Medulla oblongata (tissue), 1 donor: ENCODE measurements around the gene NOP53.
A peak's percentile ranks its signal among the peaks of the same experiment; 100 is the strongest.
"Not testable (repeated sequence)": the region's sequence is repeated elsewhere in the genome, so short reads cannot be mapped to it uniquely, and the experiment has no call there.

Source experiments
- DNase-seq: peaks from one replicate; pipeline ENCODE4 v3.0.0-alpha.2; 2015; ENCODE audit errors: extremely low spot score

Gene NOP53

DNA sequence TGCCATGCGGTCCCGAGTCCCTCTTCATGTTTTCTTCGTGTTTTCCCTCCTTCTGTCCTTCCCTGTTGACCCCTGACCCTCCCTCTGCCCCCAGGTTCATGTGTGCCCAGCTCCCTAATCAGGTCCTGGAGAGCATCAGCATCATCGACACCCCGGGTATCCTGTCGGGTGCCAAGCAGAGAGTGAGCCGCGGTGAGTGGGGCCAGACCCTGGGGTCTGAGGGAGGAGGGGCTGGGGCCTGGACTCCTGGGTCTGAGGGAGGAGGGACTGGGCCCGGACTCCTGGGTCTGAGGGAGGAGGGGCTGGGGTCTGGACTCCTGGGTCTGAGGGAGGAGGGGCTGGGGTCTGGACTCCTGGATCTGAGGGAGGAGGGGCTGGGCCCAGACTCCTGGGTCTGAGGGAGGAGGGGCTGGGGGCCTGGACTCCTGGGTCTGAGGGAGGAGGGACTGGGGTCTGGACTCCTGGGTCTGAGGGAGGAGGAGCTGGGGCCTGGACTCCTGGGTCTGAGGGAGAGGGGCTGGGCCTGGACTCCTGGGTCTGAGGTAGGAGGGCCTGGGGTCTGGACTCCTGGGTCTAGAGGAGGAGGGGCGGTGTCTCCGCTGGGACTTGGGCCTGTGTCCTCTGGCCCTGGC lies 26.8 kb upstream of the NOP53 start:
- DNase-seq, result not testable (repeated sequence)

DNA sequence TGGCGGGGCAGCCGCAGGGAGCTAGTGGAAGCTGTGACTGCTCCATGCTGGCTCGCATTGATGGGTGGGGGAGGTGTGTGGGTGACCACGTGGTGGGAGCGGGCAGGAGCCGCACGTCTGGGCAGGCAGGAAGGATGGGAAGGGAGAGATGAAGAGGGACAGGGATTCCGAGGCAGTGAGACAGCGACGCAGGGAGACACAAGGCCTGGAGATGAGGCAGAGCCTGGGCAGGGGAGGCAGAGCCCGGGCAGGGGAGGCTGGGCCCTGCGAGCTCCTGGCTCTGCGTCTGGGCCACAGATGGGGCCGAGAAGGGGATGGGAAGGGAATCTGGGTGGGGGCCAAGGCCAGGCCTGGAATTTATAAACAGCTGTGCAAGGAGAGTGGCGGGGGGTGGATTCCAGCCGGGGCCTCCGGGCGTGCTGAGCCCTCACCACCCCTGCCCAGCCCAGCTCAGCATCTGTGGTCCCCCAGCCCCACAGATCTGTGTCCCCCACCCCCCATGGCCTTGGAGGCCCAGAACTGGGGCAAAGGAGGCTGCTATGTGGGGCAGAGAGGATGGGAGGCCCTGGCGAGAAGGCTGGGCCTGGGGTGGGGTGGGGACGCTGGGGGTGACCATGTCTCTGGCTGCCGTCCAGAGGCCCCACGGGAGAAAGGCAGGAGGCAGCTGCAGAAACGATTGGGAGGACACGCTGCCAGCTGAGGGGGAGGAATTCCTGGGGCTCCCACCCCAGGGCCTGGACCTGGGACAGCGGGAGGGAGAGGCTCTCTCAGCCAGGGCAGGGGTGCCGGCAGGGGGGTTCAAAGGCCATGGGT lies 26.1 kb upstream of the NOP53 start:
- DNase-seq, result peak; percentile 74

- DNase-seq, result no peak
These were observed 24.5 kb upstream of the NOP53 start for GRCh38 chr19:47720669-47721422.

GRCh38 chr19:47723581-47723940 lies 21.8 kb upstream of the NOP53 start:
- DNase-seq, result no peak

GRCh38 chr19:47725759-47726401 lies 19.5 kb upstream of the NOP53 start:
- DNase-seq, result no peak

DNA sequence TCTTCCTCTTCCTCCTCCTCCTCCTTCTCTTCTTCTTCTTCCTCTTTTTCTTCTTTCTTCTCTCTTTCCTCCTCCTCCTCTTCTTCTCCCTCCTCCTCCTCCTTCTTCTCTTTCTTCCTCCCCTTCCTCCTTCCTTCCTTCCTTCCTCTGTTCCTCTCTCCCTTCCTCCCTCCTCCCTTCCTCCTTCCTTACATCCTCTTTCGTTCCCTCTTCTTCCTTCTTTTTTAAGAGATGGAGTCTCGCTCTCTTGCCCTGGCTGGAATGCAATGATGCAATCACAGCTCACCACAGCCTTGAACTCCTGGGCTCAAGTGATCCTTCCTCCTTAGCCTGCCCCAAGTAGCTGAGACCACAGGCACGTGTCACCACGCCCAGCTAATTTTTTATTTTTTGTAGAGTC lies 18.9 kb upstream of the NOP53 start:
- no peak for DNase-seq

DNA sequence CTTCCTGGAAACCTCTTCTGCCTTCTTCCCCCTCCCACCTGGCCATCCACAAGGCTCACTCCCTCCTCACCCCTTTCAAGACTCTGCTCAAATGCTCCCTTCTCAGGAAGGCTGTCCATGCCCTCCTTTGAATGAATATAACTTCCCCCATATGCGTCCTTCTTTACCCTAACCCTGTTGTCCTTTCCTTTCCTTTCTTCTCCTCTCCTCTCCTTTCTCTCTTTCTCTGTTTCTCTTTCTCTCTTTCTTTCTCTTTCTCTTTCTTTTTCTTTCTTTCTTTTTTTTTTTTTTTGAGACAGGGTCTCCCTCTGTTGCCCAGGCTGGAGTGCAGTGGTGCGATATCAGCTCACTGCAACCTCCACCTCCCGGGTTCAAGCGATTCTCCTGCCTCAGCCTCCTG lies 17.1 kb upstream of the NOP53 start:
- not testable (repeated sequence) for DNase-seq

DNA sequence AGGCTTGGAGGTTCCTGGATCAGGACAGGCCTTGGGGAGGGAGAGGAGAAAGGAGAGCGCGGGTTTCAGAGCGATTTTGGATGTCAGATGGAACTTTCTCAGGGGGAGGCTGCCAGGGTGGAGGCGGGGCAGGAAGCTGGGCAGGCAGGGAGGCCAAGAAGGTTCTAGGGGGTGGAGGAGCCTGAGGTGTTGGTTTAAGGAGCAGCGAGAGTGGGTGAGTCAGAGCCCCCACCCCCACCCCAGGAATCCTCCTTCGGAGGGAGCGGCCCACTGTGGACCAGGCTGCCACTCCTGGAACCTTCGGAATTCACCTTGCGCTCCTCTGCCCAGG lies 15.9 kb upstream of the NOP53 start:
- DNase-seq, result no peak

DNA sequence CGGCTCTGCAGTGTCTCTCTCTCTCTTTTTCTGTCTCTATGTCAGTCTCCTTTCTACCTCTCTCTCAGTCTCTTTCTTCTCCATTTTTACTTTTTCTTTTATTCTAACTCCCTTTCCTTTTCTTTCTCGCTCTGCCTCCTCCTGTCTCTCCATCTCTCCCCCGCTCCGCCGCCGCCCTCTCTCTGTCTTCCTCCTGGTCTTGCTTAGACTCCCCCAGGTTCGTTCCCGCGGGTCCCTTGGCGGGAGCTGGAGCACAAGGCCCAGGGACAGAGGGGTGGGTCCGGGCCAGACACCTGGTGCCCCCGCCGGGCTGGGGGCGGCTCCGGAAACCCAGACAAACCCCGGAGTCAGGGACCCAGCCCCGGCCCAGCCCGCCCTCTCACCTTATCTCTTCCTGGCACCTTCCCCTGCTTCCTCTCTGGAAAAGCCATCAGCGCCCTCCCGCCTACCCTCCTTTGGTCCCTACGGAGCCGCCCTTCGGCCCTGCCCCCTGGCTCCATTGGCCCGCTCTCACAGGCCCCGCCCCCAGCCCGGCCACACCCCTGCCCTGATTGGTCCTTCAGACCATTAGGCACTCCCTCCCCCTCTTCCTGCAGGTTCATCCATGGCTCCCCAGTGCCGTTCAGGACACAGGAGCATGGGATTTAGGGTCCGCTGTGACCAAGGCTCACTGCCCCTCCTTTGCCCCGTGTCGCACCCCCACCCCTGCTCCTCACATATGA lies 15.4 kb upstream of the NOP53 start:
- DNase-seq, result no peak

DNA sequence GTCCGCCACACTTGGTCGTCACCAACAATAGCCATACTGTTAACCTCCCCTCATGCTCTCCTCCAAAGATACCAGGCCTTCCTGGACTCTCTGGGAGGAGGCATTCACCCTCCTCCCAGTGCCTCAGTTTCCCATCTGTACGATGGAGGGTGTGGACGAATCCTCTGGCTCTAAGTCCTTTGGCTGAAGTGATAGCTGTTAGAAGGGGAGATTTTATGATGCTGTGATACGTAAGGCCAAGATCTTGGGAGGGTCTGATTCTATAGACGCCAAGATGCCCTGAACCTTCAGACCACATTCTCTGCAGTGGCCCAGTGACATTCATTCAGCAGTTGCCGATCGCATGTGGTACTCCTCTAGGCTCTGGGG lies 14.8 kb upstream of the NOP53 start:
- no peak for DNase-seq

DNA sequence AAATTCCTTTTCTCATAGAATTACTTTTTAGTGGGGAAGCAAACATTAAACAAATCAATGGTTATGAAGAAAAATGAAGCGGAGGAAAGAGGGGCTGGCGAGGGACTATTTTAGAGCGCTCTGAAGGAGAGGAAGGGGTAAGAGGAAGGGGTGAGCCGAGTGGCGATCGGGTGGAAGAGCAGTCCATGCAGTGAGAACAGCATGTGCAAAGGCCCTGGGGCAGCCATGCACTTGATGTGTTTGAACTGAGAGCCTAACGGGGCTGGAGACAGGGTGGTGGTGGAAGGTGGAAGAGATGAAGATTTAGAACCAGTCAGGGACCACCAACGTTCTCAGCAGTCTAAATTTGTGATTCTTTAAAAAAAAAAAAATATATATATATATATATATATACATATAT lies 14.4 kb upstream of the NOP53 start:
- no peak for DNase-seq

GRCh38 chr19:47735131-47735530 lies 10.2 kb upstream of the NOP53 start:
- DNase-seq, result no peak

GRCh38 chr19:47740866-47741519 lies 4.4 kb upstream of the NOP53 start:
- no peak for DNase-seq

- no peak for DNase-seq
These were observed 3.7 kb upstream of the NOP53 start for GRCh38 chr19:47741544-47742140.

GRCh38 chr19:47742634-47743033 lies 2.7 kb upstream of the NOP53 start:
- DNase-seq, result no peak

DNA sequence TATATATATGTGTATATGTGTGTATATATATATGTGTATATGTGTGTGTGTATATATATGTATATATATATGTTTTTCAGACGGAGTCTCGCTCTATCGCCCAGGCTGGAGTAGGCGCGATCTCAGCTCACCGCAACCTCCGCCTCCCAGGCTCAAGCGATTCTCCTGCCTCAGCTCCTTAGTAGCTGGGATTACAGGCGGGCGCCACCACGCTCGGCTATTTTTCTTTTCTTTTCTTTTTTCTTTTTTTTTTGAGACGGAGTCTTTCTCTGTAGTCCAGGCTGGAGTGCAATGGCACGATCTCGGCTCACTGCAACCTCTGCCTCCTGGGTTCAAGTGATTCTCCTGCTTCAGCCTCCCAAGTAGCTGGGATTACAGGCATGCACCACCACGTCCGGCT lies 783 bp downstream of the NOP53 start:
- not testable (repeated sequence) for DNase-seq

DNA sequence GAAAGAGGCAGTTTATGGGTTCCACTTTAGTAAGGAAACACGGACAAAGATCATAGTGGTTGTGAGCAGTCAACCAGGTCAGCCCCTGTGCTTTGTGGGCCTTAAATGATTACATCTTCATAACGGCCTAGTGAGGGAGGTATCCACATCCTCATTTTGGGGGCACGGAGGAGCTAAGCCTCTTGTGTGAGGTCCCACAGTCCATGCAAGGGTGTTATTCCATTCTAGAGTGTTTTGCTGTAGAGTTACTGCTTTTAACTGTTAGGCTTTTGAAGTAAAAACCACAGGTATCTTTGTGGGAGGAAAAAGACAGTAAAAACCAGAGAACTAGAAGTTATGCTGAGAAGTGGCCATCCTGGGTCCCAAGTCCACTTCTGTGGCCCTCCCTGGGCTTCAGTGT lies 4.0 kb downstream of the NOP53 start:
- DNase-seq, result no peak

GRCh38 chr19:47750752-47751151 lies 5.4 kb downstream of the NOP53 start:
- no peak for DNase-seq

GRCh38 chr19:47752440-47753211 lies 7.3 kb downstream of the NOP53 start:
- DNase-seq, result no peak
